Neural cell (in vitro differentiated cells): ENCODE results near the gene ZNF334. TPM values are rescaled to one million over a fixed set of nuclear protein-coding genes. Genes with fewer than 3 reads are reported as not detected.

Experiments
- H2AFZ ChIP-seq: fragments of 200-600, 300-800 bp; sonication (generic), shearing (Covaris generic); 2 replicates; pipeline ENCODE4 v1.6.0; 2014; ENCODE audit warnings: low read depth, mild to moderate bottlenecking, antibody characterized with exemption, low read length, moderate library complexity
- H3F3A ChIP-seq: fragments of 200-600 bp; shearing (Covaris generic); 2 replicates; pipeline ENCODE4 v1.6.1; 2016; ENCODE audit warnings: mild to moderate bottlenecking, moderate library complexity, mixed read lengths, antibody characterized with exemption, low read length; ENCODE audit not compliant: insufficient read depth, poor library complexity, severe bottlenecking
- H3K27ac ChIP-seq: fragments of 200-600, 300-800 bp; sonication (generic), shearing (Covaris generic); 2 replicates; pipeline ENCODE4 v1.5.1; 2014; ENCODE audit warnings: mild to moderate bottlenecking, low read length, moderate library complexity
- H3K27me3 ChIP-seq: fragments of 300-800, 200-600 bp; sonication (generic), shearing (Covaris generic); 2 replicates; pipeline ENCODE4 v1.6.0; 2014; ENCODE audit warnings: mild to moderate bottlenecking, low read depth, low read length, moderate library complexity; ENCODE audit not compliant: insufficient read depth
- H3K36me3 ChIP-seq: fragments of 300-800, 200-600 bp; sonication (generic), shearing (Covaris generic); 2 replicates; pipeline ENCODE4 v1.5.1; 2014; ENCODE audit warnings: mild to moderate bottlenecking, antibody characterized with exemption, low read length, moderate library complexity; ENCODE audit not compliant: insufficient read depth
- H3K4me2 ChIP-seq: fragments of 300-800, 200-600 bp; sonication (generic), shearing (Covaris generic); 2 replicates; pipeline ENCODE4 v1.6.0; 2014; ENCODE audit warnings: mild to moderate bottlenecking, low read length
- H3K4me3 ChIP-seq: fragments of 300-800, 200-600 bp; sonication (generic), shearing (Covaris generic); 2 replicates; pipeline ENCODE4 v1.5.1; 2014; ENCODE audit warnings: mild to moderate bottlenecking, low read length, moderate library complexity
- H3K79me2 ChIP-seq: fragments of 200-600 bp; shearing (Covaris generic); replicated peaks from 2 replicates; pipeline ENCODE4 v1.6.0; 2014; ENCODE audit warnings: mild to moderate bottlenecking, low read length, moderate library complexity; ENCODE audit not compliant: insufficient read depth
- H3K9ac ChIP-seq: fragments of 300-800, 200-600 bp; sonication (generic), shearing (Covaris generic); 2 replicates; pipeline ENCODE4 v1.6.1; 2016; ENCODE audit warnings: mild to moderate bottlenecking, low read length, mixed read lengths
- H3K9me2 ChIP-seq: fragments of 200-600 bp; shearing (Covaris generic); 2 replicates; pipeline ENCODE4 v1.6.1; 2016; ENCODE audit warnings: mild to moderate bottlenecking, low read length, mixed read lengths; ENCODE audit not compliant: insufficient read depth
- H3K9me3 ChIP-seq: fragments of 200-600, 300-800 bp; sonication (generic), shearing (Covaris generic); 2 replicates; pipeline ENCODE4 v1.6.1; 2016; ENCODE audit warnings: mild to moderate bottlenecking, mixed run types, low read length, moderate library complexity, mixed read lengths
- H4K20me1 ChIP-seq: fragments of 200-600 bp; shearing (Covaris generic); 2 replicates; pipeline ENCODE4 v1.6.1; 2016; ENCODE audit warnings: mild to moderate bottlenecking, mixed run types; ENCODE audit not compliant: insufficient read depth
- EP300 ChIP-seq: fragments of 450-650 bp; conservative IDR thresholded peaks from 2 replicates; pipeline ENCODE4 v1.6.1; 2014; ENCODE audit warnings: antibody characterized with exemption, mild to moderate bottlenecking, moderate library complexity; ENCODE audit not compliant: poor library complexity, severe bottlenecking
- EZH2 ChIP-seq: fragments of 200-600, 300-800 bp; shearing (Covaris generic), sonication (generic); IDR thresholded peaks from 2 replicates; pipeline ENCODE4 v1.6.1; 2014; ENCODE audit warnings: antibody characterized with exemption, low read length, borderline replicate concordance, mild to moderate bottlenecking; ENCODE audit not compliant: insufficient read depth, poor library complexity, severe bottlenecking
- MXI1 ChIP-seq: fragments of 450-650 bp; conservative IDR thresholded peaks from 2 replicates; pipeline ENCODE4 v1.6.1; 2014; ENCODE audit warnings: antibody characterized with exemption, mild to moderate bottlenecking; ENCODE audit not compliant: poor library complexity, severe bottlenecking
- POLR2AphosphoS5 ChIP-seq: IDR thresholded peaks from 2 replicates; pipeline ENCODE4 v1.6.1; 2012
- RAD21 ChIP-seq: fragments of 450-650 bp; conservative IDR thresholded peaks from 2 replicates; pipeline ENCODE4 v1.6.1; 2014; ENCODE audit warnings: antibody characterized with exemption, mild to moderate bottlenecking, moderate library complexity
- REST ChIP-seq: IDR thresholded peaks from 2 replicates; pipeline ENCODE4 v1.6.1; 2012; ENCODE audit warnings: borderline replicate concordance
- SMC3 ChIP-seq: fragments of 450-650 bp; conservative IDR thresholded peaks from 2 replicates; pipeline ENCODE4 v1.6.1; 2014; ENCODE audit warnings: antibody characterized with exemption, mild to moderate bottlenecking, moderate library complexity; ENCODE audit not compliant: poor library complexity
- TAF1 ChIP-seq: IDR thresholded peaks from 2 replicates; pipeline ENCODE4 v1.6.1; 2012; ENCODE audit warnings: low read depth
- polyA plus RNA-seq: library from polyadenylated mRNA; depleted of rRNA; stranded (reverse); fragments of >200 nt; gene quantifications from 2 replicates; pipeline ENCODE4 v1.2.3, GENCODE V29; 2014
- TF ChIP-seq, protein P1 (sequence below): fragments of 450-650 bp; IDR thresholded peaks from 2 replicates; pipeline ENCODE4 v1.5.1; 2014; ENCODE audit warnings: antibody characterized with exemption, mild to moderate bottlenecking, moderate library complexity; ENCODE audit not compliant: poor library complexity, severe bottlenecking

The ZNF334 gene
- polyA plus RNA-seq, 1 donor from 2014 or later: 41.5 TPM

DNA sequence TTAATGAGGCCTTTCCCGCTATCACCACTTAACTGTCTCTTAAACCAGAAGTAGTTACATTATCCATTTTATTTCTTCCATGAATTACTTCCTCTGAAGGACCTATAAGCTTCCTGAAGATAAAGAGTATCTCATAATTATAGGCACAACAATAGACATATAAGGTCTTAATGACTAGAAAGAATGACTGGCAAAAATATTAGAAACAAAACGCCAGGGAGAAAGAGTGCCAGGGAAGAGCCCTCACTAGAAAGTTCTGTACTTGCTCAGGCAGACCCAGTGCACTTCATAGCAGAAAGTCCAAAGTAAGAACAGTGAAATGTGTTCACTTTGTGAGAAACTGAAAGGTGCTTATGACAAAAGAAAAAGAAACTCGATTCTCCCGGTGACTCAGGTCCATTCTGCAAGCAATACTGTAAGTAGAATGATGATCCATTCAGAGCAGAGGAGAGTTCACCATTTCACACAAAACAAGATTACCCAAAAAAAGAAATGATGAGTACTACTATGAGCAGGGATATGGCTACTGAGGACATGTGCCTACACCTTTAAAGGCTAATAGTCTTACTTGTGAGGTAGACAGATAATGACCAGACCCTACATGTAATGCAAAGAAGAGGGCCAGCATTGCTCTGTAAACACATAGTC lies 5.5 kb downstream of the ZNF334 start:
- no peak for TF ChIP-seq POLR2AphosphoS5
- no peak for TF ChIP-seq SMC3
- TF ChIP-seq RAD21: no peak
- no peak for TF ChIP-seq EZH2
- TF ChIP-seq, protein P1, sequence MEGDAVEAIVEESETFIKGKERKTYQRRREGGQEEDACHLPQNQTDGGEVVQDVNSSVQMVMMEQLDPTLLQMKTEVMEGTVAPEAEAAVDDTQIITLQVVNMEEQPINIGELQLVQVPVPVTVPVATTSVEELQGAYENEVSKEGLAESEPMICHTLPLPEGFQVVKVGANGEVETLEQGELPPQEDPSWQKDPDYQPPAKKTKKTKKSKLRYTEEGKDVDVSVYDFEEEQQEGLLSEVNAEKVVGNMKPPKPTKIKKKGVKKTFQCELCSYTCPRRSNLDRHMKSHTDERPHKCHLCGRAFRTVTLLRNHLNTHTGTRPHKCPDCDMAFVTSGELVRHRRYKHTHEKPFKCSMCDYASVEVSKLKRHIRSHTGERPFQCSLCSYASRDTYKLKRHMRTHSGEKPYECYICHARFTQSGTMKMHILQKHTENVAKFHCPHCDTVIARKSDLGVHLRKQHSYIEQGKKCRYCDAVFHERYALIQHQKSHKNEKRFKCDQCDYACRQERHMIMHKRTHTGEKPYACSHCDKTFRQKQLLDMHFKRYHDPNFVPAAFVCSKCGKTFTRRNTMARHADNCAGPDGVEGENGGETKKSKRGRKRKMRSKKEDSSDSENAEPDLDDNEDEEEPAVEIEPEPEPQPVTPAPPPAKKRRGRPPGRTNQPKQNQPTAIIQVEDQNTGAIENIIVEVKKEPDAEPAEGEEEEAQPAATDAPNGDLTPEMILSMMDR: no peak
- TF ChIP-seq EP300: no peak
- TF ChIP-seq MXI1: no peak
- TF ChIP-seq TAF1: no peak
- TF ChIP-seq REST: no peak
- peaks cover 20% of the 10 kb centered on the region for H3K36me3 ChIP-seq
- no peak overlapping the region for H3K9ac ChIP-seq
- H3K27ac ChIP-seq: no peak overlapping the region
- no peaks in the 10 kb centered on the region for H3K79me2 ChIP-seq
- no peaks in the 10 kb centered on the region for H4K20me1 ChIP-seq
- no peak overlapping the region for H2AFZ ChIP-seq
- no peaks in the 10 kb centered on the region for H3F3A ChIP-seq
- H3K4me2 ChIP-seq: no peak overlapping the region
- no peaks in the 10 kb centered on the region for H3K9me2 ChIP-seq
- no peak overlapping the region for H3K4me3 ChIP-seq
- no peaks in the 10 kb centered on the region for H3K27me3 ChIP-seq
- H3K9me3 ChIP-seq: peaks cover under 1% of the 10 kb centered on the region

- H3K27me3 ChIP-seq: no peaks in the 10 kb centered on the region
- no peak overlapping the region for H3K27ac ChIP-seq
- H3F3A ChIP-seq: no peaks in the 10 kb centered on the region
- H3K79me2 ChIP-seq: no peaks in the 10 kb centered on the region
- no peaks in the 10 kb centered on the region for H3K9me2 ChIP-seq
- H2AFZ ChIP-seq: no peak overlapping the region
- H3K4me2 ChIP-seq: no peak overlapping the region
- no peak for TF ChIP-seq EP300
- TF ChIP-seq SMC3: no peak
- no peak for TF ChIP-seq MXI1
- TF ChIP-seq TAF1: no peak
- no peak for TF ChIP-seq RAD21
- TF ChIP-seq POLR2AphosphoS5: no peak
- no peak for TF ChIP-seq EZH2
- TF ChIP-seq, protein P1: no peak
- TF ChIP-seq REST: no peak
- no peak overlapping the region for H3K9ac ChIP-seq
- H4K20me1 ChIP-seq: no peaks in the 10 kb centered on the region
- no peak overlapping the region for H3K4me3 ChIP-seq
- peaks cover 13% of the 10 kb centered on the region for H3K9me3 ChIP-seq
- H3K36me3 ChIP-seq: peaks cover 42% of the 10 kb centered on the region
Observed at GRCh38 chr20:46505506-46505905, 7.9 kb downstream of the ZNF334 start.
